NB4 (cell line): ENCODE measurements around the gene RAP1B.

Experiments
- DNase-seq: peaks from one replicate; pipeline ENCODE4 v3.0.0; 2010; ENCODE audit warnings: low read depth
- H3K4me3 ChIP-seq: one replicate; pipeline ENCODE4 v1.5.1; 2011; ENCODE audit warnings: mild to moderate bottlenecking, low read depth, low read length, moderate library complexity
- MAX ChIP-seq: IDR thresholded peaks from 2 replicates; pipeline ENCODE4 v1.6.1; 2011; ENCODE audit warnings: low read depth, low read length
- MYC ChIP-seq: IDR thresholded peaks from 2 replicates; pipeline ENCODE4 v1.6.1; 2011; ENCODE audit warnings: low read depth, low read length
- POLR2A ChIP-seq: IDR thresholded peaks from 2 replicates; pipeline ENCODE4 v1.6.1; 2011; ENCODE audit warnings: mild to moderate bottlenecking; ENCODE audit not compliant: insufficient read length; ENCODE audit errors: extremely low read depth
- TF ChIP-seq, protein P1 (sequence below): IDR thresholded peaks from one replicate; pipeline ENCODE4 v1.5.1; 2012; ENCODE audit warnings: low read depth, low read length

Gene RAP1B

DNA sequence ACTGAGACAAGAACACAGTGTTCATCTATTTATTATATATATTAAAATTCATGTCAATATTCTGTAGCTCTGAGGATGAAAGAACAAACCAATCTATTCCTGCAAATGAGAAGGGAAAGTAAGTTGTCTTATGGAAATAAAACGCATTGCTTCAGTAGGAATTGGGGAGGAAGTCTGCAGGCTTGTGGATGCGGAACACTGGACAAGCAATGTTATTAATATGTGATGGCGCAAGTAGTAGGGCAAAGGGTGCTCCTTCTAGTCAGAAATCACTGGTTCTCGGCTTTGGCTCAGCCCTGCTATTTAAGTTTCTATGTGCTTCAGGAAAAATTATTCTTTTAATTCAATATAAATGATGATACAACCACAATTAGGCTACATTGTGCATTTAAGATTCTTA is 28.8 kb upstream of the RAP1B start:
- TF ChIP-seq MAX (no peak), POLR2A (no peak), MYC (no peak)
- TF ChIP-seq, protein P1, sequence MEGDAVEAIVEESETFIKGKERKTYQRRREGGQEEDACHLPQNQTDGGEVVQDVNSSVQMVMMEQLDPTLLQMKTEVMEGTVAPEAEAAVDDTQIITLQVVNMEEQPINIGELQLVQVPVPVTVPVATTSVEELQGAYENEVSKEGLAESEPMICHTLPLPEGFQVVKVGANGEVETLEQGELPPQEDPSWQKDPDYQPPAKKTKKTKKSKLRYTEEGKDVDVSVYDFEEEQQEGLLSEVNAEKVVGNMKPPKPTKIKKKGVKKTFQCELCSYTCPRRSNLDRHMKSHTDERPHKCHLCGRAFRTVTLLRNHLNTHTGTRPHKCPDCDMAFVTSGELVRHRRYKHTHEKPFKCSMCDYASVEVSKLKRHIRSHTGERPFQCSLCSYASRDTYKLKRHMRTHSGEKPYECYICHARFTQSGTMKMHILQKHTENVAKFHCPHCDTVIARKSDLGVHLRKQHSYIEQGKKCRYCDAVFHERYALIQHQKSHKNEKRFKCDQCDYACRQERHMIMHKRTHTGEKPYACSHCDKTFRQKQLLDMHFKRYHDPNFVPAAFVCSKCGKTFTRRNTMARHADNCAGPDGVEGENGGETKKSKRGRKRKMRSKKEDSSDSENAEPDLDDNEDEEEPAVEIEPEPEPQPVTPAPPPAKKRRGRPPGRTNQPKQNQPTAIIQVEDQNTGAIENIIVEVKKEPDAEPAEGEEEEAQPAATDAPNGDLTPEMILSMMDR, result no peak
- no peak overlapping the region for H3K4me3 ChIP-seq
- DNase-seq, result no peak

DNA sequence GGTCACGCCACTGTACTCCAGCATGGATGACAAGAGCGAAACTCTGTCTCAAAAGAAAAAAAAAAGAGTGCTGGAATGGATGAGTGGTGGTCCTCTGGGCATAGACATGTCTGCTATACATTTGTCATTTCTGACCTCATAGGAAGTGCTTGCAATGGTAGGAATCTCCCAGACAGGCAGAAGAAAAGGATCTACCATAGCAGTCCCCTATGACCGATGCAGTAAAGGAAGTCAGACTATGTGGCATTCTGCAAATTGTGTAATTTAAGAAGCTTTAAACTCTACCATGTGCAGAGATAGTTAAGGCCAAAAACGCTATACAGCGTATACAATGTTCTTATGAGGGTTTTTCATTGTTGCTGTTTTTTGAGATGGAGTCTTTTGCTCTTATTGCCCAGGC is 24.7 kb upstream of the RAP1B start:
- H3K4me3 ChIP-seq, result no peak overlapping the region
- DNase-seq, result peak; percentile 27
- TF ChIP-seq POLR2A, result no peak
- TF ChIP-seq, protein P1, result no peak
- TF ChIP-seq MYC, result no peak
- TF ChIP-seq MAX, result no peak

DNA sequence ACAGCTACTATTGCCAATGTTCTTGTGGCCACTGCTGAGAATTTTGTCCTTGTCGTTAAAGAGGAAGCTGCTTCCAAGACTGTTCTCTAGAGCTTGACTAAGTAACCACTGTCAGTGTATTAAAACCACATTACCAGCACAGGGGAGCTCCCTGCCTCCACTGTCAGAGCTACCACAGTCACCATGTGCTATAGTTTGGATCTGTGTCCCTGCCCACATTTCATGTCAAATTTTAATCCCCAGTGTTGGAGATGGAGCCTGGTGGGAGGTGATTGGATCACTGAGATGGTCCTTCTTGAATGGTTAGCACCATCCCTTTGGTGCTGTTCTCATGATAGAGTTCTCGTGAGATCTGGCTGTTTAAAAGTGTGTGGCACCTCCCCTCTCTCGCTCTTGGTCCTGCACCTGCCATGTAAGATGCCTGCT is 23.2 kb upstream of the RAP1B start:
- TF ChIP-seq POLR2A (no peak), MAX (peak; percentile 67)
- H3K4me3 ChIP-seq, result no peak overlapping the region
- peak; percentile 93 for DNase-seq

DNA sequence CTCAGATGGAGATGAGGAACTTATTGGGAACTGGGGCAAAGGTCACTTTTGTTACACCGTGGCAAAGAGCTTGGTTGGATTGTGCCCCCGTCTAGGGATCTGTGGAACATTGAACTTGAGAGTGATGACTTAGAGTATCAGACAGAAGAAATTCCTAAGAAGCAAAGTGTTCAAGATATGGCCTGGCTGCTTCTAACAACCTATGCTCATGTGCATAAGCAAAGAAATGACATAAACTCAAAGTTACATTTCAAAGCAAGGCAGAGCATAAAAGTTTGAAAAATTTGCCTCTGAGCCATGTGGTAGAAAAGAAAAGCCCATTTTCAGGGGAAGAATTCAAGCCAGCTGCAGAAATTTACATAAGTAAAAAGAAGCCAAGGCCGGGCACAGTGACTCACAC is 21.5 kb upstream of the RAP1B start:
- no peak overlapping the region for H3K4me3 ChIP-seq
- no peak for TF ChIP-seq POLR2A
- no peak for TF ChIP-seq MYC
- TF ChIP-seq MAX, result no peak
- TF ChIP-seq, protein P1, result no peak
- no peak for DNase-seq

GRCh38 chr12:68591734-68592418 is 18.8 kb upstream of the RAP1B start:
- DNase-seq, result no peak
- H3K4me3 ChIP-seq, result no peak overlapping the region
- TF ChIP-seq POLR2A (no peak), MYC (no peak), MAX (no peak)
- TF ChIP-seq, protein P1, result no peak

- peak; percentile 74 for DNase-seq
- no peak overlapping the region for H3K4me3 ChIP-seq
- TF ChIP-seq POLR2A (no peak), MYC (no peak), MAX (no peak)
- TF ChIP-seq, protein P1, result no peak
Observed at GRCh38 chr12:68595241-68595640, 15.5 kb upstream of the RAP1B start.
